Gastroesophageal sphincter (tissue), 4 donors: ENCODE data around the gene SNX24. TPM values are rescaled to one million over a fixed set of nuclear protein-coding genes. Genes with fewer than 3 reads are reported as not detected.

Source experiments
- ATAC-seq: fragments of 150-250 bp; one replicate; pipeline ENCODE4 v1.9.1; 2016; ENCODE audit warnings: mild to moderate bottlenecking, moderate library complexity
- H3K27ac ChIP-seq, 4 donors: fragments of 200-600 bp; sonication (generic) in 3 of 4; 1 replicate in 3 of 4; 2 replicates in 1 of 4; pipeline ENCODE4 v1.5.1; 2016 to 2019
- H3K27me3 ChIP-seq: fragments of 200-600 bp; sonication (generic); one replicate; pipeline ENCODE4 v1.5.1; 2019
- H3K36me3 ChIP-seq, 2 donors: fragments of 200-600 bp; sonication (generic); one replicate each; pipeline ENCODE4 v1.5.1; 2019; ENCODE audit warnings: control low read depth in 1 of 2
- H3K4me1 ChIP-seq, 3 donors: fragments of 200-600 bp; sonication (generic); 1 replicate in 2 of 3; 2 replicates in 1 of 3; pipeline ENCODE4 v1.5.1; 2016 to 2019; ENCODE audit warnings: control low read depth in 2 of 3
- H3K4me3 ChIP-seq, 2 donors: fragments of 200-600 bp; sonication (generic); one replicate each; pipeline ENCODE4 v1.5.1; 2019; ENCODE audit warnings: mild to moderate bottlenecking in 1 of 2, moderate library complexity in 1 of 2
- H3K9me3 ChIP-seq, 3 donors: fragments of 200-600 bp; sonication (generic); one replicate each; pipeline ENCODE4 v1.5.1; 2017 to 2019; ENCODE audit warnings: control low read depth in 2 of 3
- EP300 ChIP-seq: sonication (generic); formaldehyde crosslinking; IDR thresholded peaks from one replicate; pipeline ENCODE4 v1.6.1; 2017; ENCODE audit warnings: antibody characterized with exemption, mild to moderate bottlenecking
- POLR2A ChIP-seq, 2 donors: fragments of 450-650 bp; IDR thresholded peaks; one replicate each; pipeline ENCODE4 v1.6.1; 2017; ENCODE audit warnings: antibody characterized with exemption in 2 of 2, mild to moderate bottlenecking in 2 of 2, moderate library complexity in 1 of 2
- POLR2AphosphoS5 ChIP-seq: sonication (generic); formaldehyde crosslinking; IDR thresholded peaks from one replicate; pipeline ENCODE4 v1.6.1; 2017; ENCODE audit warnings: antibody characterized with exemption
- WGBS, 2 donors: methylation state at CpG; one replicate each; pipeline ENCODE4 v1.1.5; 2018; ENCODE audit warnings: low coverage in 1 of 2; 5-methylcytosine and 5-hydroxymethylcytosine counted together
- small RNA-seq, 4 donors: library from RNA; depleted of rRNA; stranded (forward); fragments of <200 nt; gene quantifications; one replicate each; pipeline ENCODE3, GENCODE V24; 2016
- total RNA-seq, 4 donors: library from RNA; depleted of rRNA; stranded (reverse); fragments of >200 nt; gene quantifications; one replicate each; pipeline ENCODE4 v1.1.0, GENCODE V29; 2016
- TF ChIP-seq, protein P1 (sequence below), 4 experiments: fragments of 200-600 bp in 2 of 4; fragments of 450-650 bp in 2 of 4; sonication (generic) in 1 of 4; IDR thresholded peaks; one replicate each; pipeline ENCODE4 v1.5.1; 2017 to 2019; ENCODE audit warnings: antibody characterized with exemption in 4 of 4, mild to moderate bottlenecking in 2 of 4, moderate library complexity in 2 of 4

Gene SNX24
- total RNA-seq, 4 donors from 2014 or later = 10.1 to 33.6 (median 14.8) TPM

DNA sequence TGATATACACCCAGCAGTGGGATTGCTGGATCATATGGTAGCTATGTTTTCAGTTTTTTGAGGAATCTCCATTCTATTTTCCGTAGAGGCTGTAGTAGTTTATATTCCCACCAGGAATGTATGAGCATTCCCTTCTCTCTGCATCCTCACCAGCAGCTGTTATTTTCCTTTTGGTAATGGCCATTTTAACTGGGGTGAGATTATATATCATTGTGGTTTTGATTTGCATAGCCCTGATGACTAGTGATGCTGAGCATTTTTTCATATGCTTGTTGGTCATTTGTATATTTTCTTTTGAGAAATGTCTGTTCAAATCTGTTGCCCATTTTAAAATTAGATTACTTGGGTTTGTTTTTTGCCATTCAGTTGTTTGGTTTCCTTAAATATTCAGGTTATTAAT is 202.3 kb downstream of the SNX24 start:
- 60 to 90% methylated on average over 1 of the region's 1 CpG for WGBS, 2 donors
- Histone ChIP-seq H3K36me3 (no peaks in the 10 kb centered on the region), H3K27me3 (no peaks in the 10 kb centered on the region), H3K9me3 (peaks cover 0 to 11% (median 0%) of the 10 kb centered on the region in 3 donors), H3K27ac (no peak overlapping the region), H3K4me1 (no peaks in the 10 kb centered on the region), H3K4me3 (no peak overlapping the region)
- TF ChIP-seq, protein P1, sequence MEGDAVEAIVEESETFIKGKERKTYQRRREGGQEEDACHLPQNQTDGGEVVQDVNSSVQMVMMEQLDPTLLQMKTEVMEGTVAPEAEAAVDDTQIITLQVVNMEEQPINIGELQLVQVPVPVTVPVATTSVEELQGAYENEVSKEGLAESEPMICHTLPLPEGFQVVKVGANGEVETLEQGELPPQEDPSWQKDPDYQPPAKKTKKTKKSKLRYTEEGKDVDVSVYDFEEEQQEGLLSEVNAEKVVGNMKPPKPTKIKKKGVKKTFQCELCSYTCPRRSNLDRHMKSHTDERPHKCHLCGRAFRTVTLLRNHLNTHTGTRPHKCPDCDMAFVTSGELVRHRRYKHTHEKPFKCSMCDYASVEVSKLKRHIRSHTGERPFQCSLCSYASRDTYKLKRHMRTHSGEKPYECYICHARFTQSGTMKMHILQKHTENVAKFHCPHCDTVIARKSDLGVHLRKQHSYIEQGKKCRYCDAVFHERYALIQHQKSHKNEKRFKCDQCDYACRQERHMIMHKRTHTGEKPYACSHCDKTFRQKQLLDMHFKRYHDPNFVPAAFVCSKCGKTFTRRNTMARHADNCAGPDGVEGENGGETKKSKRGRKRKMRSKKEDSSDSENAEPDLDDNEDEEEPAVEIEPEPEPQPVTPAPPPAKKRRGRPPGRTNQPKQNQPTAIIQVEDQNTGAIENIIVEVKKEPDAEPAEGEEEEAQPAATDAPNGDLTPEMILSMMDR (IDR thresholded peaks at IDR 0.05) = no peak
- TF ChIP-seq POLR2A (IDR thresholded peaks at IDR 0.05) (no peak), EP300 (no peak), POLR2AphosphoS5 (no peak)
- ATAC-seq = no peak

DNA sequence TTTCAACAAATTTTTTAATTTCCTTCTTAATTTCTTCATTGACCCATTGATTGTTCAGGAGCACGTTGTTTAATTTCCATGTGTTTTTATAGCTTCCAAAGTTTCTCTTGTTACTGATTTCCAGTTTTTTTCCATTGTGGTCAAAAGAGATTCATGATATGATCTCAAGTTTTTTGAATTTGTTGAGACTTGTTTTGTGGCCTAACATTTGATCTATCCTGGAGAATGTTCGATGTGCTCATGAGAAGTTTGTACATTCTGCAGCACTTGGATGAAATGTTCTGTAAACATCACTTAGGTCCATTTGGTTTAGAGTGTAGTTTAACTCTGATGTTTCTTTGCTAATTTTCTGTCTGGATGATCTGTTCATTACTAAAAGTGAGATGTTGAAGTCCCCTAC is 205.8 kb downstream of the SNX24 start:
- peaks cover 0 to 11% (median 0%) of the 10 kb centered on the region in 3 donors for H3K9me3 ChIP-seq
- H3K27me3 ChIP-seq = no peaks in the 10 kb centered on the region
- ATAC-seq = no peak
- no peak overlapping the region for H3K27ac ChIP-seq
- no peak overlapping the region for H3K4me3 ChIP-seq
- TF ChIP-seq, protein P1 (IDR thresholded peaks at IDR 0.05) = no peak
- TF ChIP-seq EP300 = no peak
- TF ChIP-seq POLR2AphosphoS5 = no peak
- TF ChIP-seq POLR2A (IDR thresholded peaks at IDR 0.05) = no peak
- H3K36me3 ChIP-seq = no peaks in the 10 kb centered on the region
- WGBS, 2 donors = 93 to 94% methylated on average over 2 of the region's 2 CpGs
- no peaks in the 10 kb centered on the region for H3K4me1 ChIP-seq

Small RNA genes within 50 kb of the gene (small RNA-seq; reads per million reads assigned to genes)
- 0 reads per million in 4 donors for gene RN7SL689P

Other genes starting within 250 kb of the SNX24 start
- gene SNX2, start 70.5 kb upstream of the SNX24 start, total RNA-seq = 100 to 1,000 TPM in 1 of 4 donors, 10 to 100 TPM in 3; 82.3 to 102 (median 93.1) TPM
- 10 to 100 TPM; 18.2 to 50.7 (median 44.4) TPM for gene PPIC, start 191.1 kb downstream of the SNX24 start, total RNA-seq
- gene PRDM6, start 243.6 kb downstream of the SNX24 start, total RNA-seq = 10 to 100 TPM in 1 of 4 donors, 1 to 10 TPM in 2, under 1 TPM in 1; 0.87 to 17.6 (median 4.4) TPM